Esophagus (tissue), 2 donors: ENCODE data around the gene AHRR. TPM values are rescaled to one million over a fixed set of nuclear protein-coding genes. Genes with fewer than 3 reads are reported as not detected.
"Not testable (repeated sequence)": the region's sequence is repeated elsewhere in the genome, so short reads cannot be mapped to it uniquely, and the experiment has no call there.

ENCODE experiments used
- H3K27ac ChIP-seq, 2 donors: one replicate each; pipeline ENCODE4 v1.5.1; 2013; ENCODE audit warnings: low read depth in 2 of 2, mild to moderate bottlenecking in 2 of 2, inconsistent platforms in 1 of 2, low read length in 1 of 2, moderate library complexity in 1 of 2
- H3K27me3 ChIP-seq, 2 donors: one replicate each; pipeline ENCODE4 v1.6.1; 2013; ENCODE audit warnings: low read length in 2 of 2, control low read depth in 1 of 2, mild to moderate bottlenecking in 1 of 2; ENCODE audit not compliant: insufficient read depth in 2 of 2, control insufficient read depth in 1 of 2
- H3K36me3 ChIP-seq, 2 donors: one replicate each; pipeline ENCODE4 v1.6.1; 2013; ENCODE audit warnings: low read length in 1 of 2; ENCODE audit not compliant: control insufficient read depth in 2 of 2, insufficient read depth in 2 of 2
- H3K4me1 ChIP-seq, 2 donors: one replicate each; pipeline ENCODE4 v1.6.1; 2013; ENCODE audit warnings: low read length in 1 of 2; ENCODE audit not compliant: control insufficient read depth in 2 of 2, insufficient read depth in 2 of 2
- H3K4me3 ChIP-seq, 2 donors: one replicate each; pipeline ENCODE4 v1.5.1; 2013; ENCODE audit warnings: low read length in 2 of 2, mild to moderate bottlenecking in 2 of 2, low read depth in 1 of 2, moderate library complexity in 1 of 2
- H3K9me3 ChIP-seq, 2 donors: one replicate each; pipeline ENCODE4 v1.6.1; 2013; ENCODE audit warnings: mild to moderate bottlenecking in 2 of 2, low read depth in 1 of 2, low read length in 1 of 2, moderate library complexity in 1 of 2; ENCODE audit not compliant: control insufficient read depth in 2 of 2, insufficient read depth in 1 of 2
- WGBS, 2 donors: extraction: QIAGEN DNeasy Blood & Tissue Kit; methylation state at CpG; one replicate each; pipeline ENCODE4 v1.1.7; 2013; 5-methylcytosine and 5-hydroxymethylcytosine counted together
- polyA plus RNA-seq, 2 donors: library from polyadenylated mRNA; stranded (reverse); fragments of 200-250 nt; gene quantifications; one replicate each; pipeline ENCODE4 v1.2.3, GENCODE V29; 2013
- donor health status: healthy with polysubstance abuse.
- donor health status: Bipolar disorder and iron deficiency.

Gene AHRR
- polyA plus RNA-seq, 2 donors, result 1.2 to 1.7 TPM

DNA sequence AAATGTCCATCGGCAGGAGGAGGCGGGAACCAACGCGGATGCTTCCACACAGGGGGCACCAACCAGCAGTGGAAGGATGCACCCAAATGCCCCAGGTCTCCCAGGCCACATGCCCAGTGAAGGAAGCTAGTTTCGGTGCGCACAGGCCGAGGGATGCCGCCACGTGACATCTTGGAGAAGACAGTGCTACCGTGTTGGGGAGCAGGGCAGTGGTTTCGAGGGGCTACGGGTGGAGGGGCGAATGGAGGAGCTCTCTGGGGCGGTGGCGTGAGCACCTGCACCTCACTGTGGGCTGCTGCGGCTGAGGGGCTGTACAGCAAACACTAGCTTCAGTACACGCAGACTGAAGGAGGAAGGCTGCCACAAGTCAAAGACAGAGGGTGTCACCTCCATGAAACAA lies 26.7 kb upstream of the AHRR start:
- not testable (repeated sequence) for H3K27me3 ChIP-seq, H3K27ac ChIP-seq, H3K4me1 ChIP-seq, H3K9me3 ChIP-seq, H3K36me3 ChIP-seq, H3K4me3 ChIP-seq
- WGBS, 2 donors, result 96 to 98% methylated on average over 13 to 17 of the region's 17 CpGs

DNA sequence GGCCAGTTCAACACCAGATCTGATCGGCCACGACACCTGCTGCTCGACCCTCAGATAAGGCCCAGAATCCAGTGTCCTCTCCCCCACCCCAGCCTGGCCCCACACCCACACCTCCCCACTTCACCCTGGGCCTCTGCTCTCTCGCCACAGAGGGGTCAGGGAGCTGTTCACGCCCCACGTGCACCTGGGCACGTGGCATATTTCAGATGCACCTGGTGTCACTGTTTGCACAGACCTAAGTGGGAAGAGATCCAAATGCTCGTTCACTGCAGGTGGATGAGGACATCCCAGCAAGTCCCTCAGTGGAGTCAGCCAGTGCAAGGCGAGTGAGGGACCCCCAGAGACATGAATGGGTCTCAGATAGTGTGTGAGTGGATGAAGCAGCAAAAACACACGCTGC lies 25.3 kb upstream of the AHRR start:
- not testable (repeated sequence) for H3K27ac ChIP-seq, H3K36me3 ChIP-seq, H3K4me3 ChIP-seq, H3K27me3 ChIP-seq, H3K4me1 ChIP-seq, H3K9me3 ChIP-seq
- 69 to 83% methylated on average over 10 of the region's 10 CpGs for WGBS, 2 donors

DNA sequence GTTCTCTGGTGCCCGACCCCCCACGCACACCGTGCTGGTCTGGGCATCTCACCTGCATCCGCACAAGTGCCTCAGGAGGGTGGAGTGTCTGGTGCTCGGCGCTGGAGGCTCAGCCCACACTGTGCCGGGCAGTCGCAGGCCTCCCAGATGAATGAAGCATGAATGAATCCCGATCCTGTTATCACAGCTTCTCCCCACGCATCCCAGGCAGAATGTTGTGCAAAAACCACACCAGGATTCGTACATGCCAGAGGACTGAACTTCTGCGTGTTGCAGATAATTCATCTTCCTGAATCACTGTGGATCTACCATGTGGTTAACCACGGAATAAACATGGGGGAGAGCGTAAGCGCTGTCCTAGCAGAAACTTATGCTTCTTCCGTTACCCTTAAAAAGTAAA lies 24.6 kb upstream of the AHRR start:
- H3K4me1 ChIP-seq, H3K9me3 ChIP-seq, H3K27ac ChIP-seq, H3K27me3 ChIP-seq, H3K36me3 ChIP-seq, H3K4me3 ChIP-seq: not testable (repeated sequence)
- WGBS, 2 donors, result 79 to 82% methylated on average over 15 to 16 of the region's 16 CpGs

DNA sequence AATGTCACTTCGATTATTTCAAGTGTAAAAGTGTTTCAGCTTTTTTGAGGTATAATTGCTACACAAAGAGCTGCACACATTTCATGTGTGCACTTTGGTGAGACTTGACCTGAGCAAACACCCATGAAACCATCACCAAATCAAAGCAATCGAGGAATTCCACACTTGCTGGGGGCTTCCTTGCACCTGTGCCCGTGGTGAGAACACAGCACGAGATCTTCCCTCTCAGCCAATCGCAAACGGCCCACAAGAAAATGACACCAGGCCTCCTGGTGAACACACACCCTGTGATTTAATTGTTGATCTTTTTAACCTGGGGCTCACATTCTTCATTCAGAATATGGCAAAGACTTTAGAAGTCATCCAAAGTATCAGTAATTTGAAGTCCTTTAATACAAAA lies 24.1 kb upstream of the AHRR start:
- not testable (repeated sequence) for H3K27me3 ChIP-seq, H3K27ac ChIP-seq, H3K9me3 ChIP-seq, H3K4me1 ChIP-seq, H3K4me3 ChIP-seq, H3K36me3 ChIP-seq
- 70 to 77% methylated on average over 6 of the region's 6 CpGs for WGBS, 2 donors

DNA sequence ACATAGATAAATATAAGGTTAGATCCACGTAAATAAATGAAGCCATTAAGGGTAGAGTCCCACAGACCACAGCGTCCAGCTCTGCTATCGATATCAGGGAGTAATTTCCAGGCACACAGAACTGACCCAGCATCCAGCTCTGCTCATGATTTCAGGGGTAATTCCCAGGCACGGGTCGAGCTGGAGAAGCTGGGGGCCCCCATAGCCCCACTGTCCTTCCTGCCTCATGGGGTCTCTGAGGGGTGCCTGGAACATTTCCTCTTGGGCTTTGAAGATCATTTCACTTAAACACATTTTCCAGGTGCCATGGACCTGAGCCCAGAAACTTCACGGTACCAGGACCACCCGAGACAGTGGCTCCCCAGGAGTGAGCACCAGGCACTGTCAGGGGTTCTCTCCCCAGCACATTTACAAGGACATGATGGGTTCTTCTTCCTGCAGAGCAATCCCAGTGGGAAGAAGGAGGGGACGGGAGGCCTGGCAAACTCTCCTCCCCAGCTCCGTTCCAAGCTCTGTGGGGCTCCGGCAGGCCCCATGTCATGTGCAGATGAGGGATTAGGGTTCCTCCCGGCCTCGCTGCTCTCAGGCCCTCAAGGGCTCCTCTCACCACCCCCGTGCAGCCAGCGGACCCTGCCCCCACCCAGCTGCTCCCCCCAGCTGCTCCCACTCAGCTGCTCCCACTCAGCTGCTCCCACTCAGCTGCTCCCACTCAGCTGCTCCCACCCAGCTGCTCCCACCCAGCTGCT lies 23.4 kb upstream of the AHRR start:
- not testable (repeated sequence) for H3K9me3 ChIP-seq, H3K27ac ChIP-seq, H3K4me1 ChIP-seq, H3K36me3 ChIP-seq, H3K27me3 ChIP-seq, H3K4me3 ChIP-seq
- WGBS, 2 donors, result 77 to 88% methylated on average over 11 to 14 of the region's 14 CpGs

DNA sequence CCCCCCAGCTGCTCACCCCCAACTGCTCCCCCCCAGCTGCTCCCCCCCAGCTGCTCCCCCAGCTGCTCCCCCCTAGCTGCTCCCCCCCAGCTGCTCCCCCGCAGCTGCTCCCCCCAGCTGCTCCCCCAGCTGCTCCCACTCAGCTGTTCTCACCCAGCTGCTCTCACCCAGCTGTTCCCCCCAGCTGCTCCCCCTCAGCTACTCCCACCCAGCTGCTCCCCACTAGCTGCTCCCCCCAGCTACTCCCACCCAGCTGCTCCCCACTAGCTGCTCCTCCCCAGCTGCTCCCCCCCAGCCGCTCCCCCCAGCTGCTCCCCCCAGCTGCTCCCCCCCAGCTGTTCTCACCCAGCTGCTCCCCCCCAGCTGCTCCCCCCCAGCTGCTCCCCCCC lies 22.8 kb upstream of the AHRR start:
- Histone ChIP-seq H3K36me3 (no peaks in the 10 kb centered on the region), H3K27me3 (no peaks in the 10 kb centered on the region), H3K4me3 (no peak overlapping the region), H3K9me3 (no peaks in the 10 kb centered on the region), H3K4me1 (peaks cover 0 to 6% of the 10 kb centered on the region in 2 donors), H3K27ac (no peak overlapping the region)
- 95% methylated on average over 2 of the region's 2 CpGs; no CpG with 5 or more reads in 1 of the 2 donors for WGBS, 2 donors

DNA sequence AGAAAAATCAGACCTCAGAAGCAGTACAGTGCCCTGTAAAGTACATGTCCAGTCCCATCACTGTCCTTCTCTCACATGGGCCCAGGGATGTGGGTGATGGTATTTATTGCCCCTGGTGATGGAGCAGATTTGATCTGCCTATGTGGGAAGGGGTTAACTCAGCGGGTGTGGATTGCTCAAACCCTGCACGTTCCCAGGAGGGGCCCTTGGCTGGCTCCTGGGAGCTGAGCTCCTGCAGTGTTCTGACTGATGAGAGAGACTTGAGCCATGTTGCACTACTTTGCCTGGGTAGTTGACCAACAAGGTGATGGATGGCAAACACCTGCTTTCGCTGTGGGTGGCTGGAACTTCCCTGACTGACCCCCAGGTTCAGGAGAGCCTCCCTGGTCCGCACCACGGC lies 21.6 kb upstream of the AHRR start:
- H3K4me1 ChIP-seq, H3K4me3 ChIP-seq, H3K9me3 ChIP-seq, H3K36me3 ChIP-seq, H3K27me3 ChIP-seq, H3K27ac ChIP-seq: not testable (repeated sequence)
- WGBS, 2 donors, result 71 to 72% methylated on average over 3 to 5 of the region's 5 CpGs

DNA sequence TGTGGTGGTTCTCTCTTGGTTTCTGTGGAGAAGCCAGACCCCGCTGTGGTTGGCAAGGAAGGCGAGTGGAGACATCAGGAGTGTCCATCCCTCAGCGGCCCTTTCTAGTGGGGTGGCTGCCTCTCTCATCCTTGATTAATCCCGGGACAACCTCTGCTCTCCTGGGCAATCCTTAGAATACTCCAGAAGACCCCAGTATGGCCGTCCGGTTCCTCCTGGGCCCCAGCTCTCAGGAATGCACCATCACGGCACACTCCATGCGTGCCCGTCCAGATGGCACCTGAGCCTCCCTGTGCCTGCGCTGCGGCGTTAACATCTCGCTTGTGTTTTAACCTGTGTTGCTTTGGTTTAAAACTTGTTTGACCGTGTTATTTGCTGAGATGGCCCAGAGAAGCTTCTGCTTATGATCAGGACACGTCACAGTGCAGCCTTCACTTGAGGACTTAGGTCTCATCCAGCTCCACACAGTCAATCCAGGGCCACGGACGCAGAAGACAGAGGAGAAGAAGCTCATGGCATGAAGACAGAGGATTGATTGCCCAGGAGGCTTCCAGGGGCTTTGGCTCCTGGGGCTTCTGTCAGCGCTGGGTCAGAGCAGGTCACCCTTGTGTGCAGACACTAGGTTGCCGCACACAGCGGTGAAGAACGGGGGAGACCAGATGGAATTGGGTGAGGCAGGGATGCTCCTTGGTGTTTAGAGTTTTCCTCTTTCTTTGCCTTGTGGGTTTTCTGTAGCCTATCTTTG lies 20.7 kb upstream of the AHRR start:
- WGBS, 2 donors, result 88 to 92% methylated on average over 20 to 21 of the region's 21 CpGs
- H3K36me3 ChIP-seq, H3K27me3 ChIP-seq, H3K27ac ChIP-seq, H3K4me3 ChIP-seq, H3K4me1 ChIP-seq, H3K9me3 ChIP-seq: not testable (repeated sequence)

DNA sequence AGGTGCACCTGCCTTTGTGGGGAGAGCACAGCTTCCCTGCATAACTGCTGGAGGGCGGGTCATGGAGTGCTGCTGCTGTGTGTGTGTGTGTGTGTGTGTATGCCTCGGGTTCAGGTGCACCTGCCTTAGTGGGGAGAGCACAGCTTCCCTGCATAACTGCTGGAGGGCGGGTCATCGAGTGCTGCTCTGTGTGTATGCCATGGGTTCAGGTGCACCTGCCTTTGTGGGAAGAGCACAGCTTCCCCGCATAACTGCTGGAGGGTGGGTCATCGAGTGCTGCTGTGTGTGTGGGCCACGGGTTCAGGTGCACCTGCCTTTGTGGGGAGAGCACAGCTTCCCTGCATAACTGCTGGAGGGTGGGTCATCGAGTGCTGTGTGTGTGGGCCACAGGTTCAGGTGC lies 19.1 kb upstream of the AHRR start:
- WGBS, 2 donors, result 72 to 81% methylated on average over 8 of the region's 8 CpGs
- H3K4me1 ChIP-seq, H3K27me3 ChIP-seq, H3K27ac ChIP-seq, H3K4me3 ChIP-seq, H3K9me3 ChIP-seq: not testable (repeated sequence)
- H3K36me3 ChIP-seq, result peaks cover 0 to 19% of the 10 kb centered on the region in 2 donors

DNA sequence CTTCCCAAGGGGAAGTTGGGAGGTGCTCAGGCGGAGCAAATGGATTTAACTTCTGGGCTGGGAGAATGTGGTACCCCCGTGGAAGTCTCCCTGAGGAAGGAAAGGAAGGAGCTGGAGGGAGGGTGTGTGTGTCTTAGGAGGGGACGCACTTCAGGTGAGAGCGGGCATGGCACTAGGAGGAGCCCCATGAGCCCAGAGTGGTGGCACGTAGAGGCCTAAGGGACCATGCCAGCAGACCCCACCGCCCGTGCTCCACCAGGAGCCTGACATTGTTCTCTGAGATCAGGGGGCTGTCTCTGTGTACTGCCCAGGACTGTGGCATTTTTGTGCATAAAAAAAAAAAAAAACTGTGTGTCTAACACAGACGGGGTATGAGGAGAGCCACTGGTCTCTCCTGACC lies 18.5 kb upstream of the AHRR start:
- Histone ChIP-seq H3K36me3 (peaks cover 2 to 24% of the 10 kb centered on the region in 2 donors), H3K4me1 (peaks cover 0 to 6% of the 10 kb centered on the region in 2 donors), H3K27ac (no peak overlapping the region), H3K9me3 (no peaks in the 10 kb centered on the region), H3K4me3 (no peak overlapping the region), H3K27me3 (no peaks in the 10 kb centered on the region)
- 83 to 85% methylated on average over 8 of the region's 8 CpGs for WGBS, 2 donors
